Ishikawa (cell line): Measurements from ENCODE around the gene NCOA4.

Experiments used
- CEBPB ChIP-seq: IDR thresholded peaks from 2 replicates; pipeline ENCODE4 v1.6.1; 2012
- CREB1 ChIP-seq: IDR thresholded peaks from 2 replicates; pipeline ENCODE4 v1.6.1; 2012; ENCODE audit warnings: low read depth
- EGR1 ChIP-seq: IDR thresholded peaks from 2 replicates; pipeline ENCODE4 v1.6.1; 2012
- EP300 ChIP-seq: IDR thresholded peaks from 2 replicates; pipeline ENCODE4 v1.6.1; 2012; ENCODE audit warnings: borderline replicate concordance
- FOXM1 ChIP-seq: IDR thresholded peaks from 2 replicates; pipeline ENCODE4 v1.6.1; 2012; ENCODE audit warnings: low read depth, borderline replicate concordance
- MAX ChIP-seq: IDR thresholded peaks from 2 replicates; pipeline ENCODE4 v1.6.1; 2012
- NFIC ChIP-seq: IDR thresholded peaks from 2 replicates; pipeline ENCODE4 v1.6.1; 2012
- RAD21 ChIP-seq: IDR thresholded peaks from 2 replicates; pipeline ENCODE4 v1.6.1; 2012; ENCODE audit warnings: low read depth
- REST ChIP-seq: IDR thresholded peaks from 2 replicates; pipeline ENCODE4 v1.6.1; 2012; ENCODE audit warnings: low read depth, mild to moderate bottlenecking
- TAF1 ChIP-seq: IDR thresholded peaks from 2 replicates; pipeline ENCODE4 v1.6.1; 2012; ENCODE audit warnings: low read depth, mild to moderate bottlenecking
- TCF12 ChIP-seq: IDR thresholded peaks from 2 replicates; pipeline ENCODE4 v1.6.1; 2012; ENCODE audit warnings: low read depth
- TEAD4 ChIP-seq: IDR thresholded peaks from 2 replicates; pipeline ENCODE4 v1.6.1; 2012
- YY1 ChIP-seq: IDR thresholded peaks from 2 replicates; pipeline ENCODE4 v1.6.1; 2012; ENCODE audit warnings: low read depth
- ZBTB7A ChIP-seq: IDR thresholded peaks from 2 replicates; pipeline ENCODE4 v1.6.1; 2012; ENCODE audit warnings: low read depth
- TF ChIP-seq, protein P1 (sequence below): IDR thresholded peaks from 2 replicates; pipeline ENCODE4 v1.6.1; 2012

NCOA4 gene

GRCh38 chr10:46069771-46070463, 39.5 kb upstream of the NCOA4 start:
- TF ChIP-seq CREB1: no peak
- no peak for TF ChIP-seq RAD21
- no peak for TF ChIP-seq YY1
- TF ChIP-seq NFIC: no peak
- no peak for TF ChIP-seq EGR1
- TF ChIP-seq FOXM1: no peak
- TF ChIP-seq TEAD4: no peak
- TF ChIP-seq TAF1: no peak
- TF ChIP-seq EP300: no peak
- no peak for TF ChIP-seq ZBTB7A
- TF ChIP-seq TCF12: no peak
- TF ChIP-seq, protein P1, sequence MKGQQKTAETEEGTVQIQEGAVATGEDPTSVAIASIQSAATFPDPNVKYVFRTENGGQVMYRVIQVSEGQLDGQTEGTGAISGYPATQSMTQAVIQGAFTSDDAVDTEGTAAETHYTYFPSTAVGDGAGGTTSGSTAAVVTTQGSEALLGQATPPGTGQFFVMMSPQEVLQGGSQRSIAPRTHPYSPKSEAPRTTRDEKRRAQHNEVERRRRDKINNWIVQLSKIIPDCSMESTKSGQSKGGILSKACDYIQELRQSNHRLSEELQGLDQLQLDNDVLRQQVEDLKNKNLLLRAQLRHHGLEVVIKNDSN: no peak
- TF ChIP-seq MAX: no peak

DNA sequence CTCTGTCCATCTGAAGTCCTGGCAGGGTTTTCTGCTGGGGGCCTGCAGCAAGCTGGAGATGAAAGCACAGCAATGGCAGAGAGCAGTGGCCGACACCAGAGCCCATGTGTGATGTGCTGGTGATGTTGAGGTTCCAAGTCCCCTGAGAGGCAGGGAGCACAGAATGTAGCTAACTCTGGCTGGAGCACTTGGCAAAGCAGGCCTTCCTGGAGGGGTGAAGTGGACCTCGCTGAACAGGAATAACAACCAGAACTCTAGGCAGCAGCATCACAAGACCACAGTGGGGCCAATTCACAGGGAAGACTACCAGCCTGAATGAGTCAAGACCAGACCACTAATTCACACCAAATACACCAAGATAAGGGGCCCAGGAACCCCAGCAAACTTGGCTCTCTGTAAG, 38.5 kb upstream of the NCOA4 start:
- no peak for TF ChIP-seq NFIC
- no peak for TF ChIP-seq TAF1
- no peak for TF ChIP-seq FOXM1
- TF ChIP-seq ZBTB7A: no peak
- TF ChIP-seq CREB1: no peak
- no peak for TF ChIP-seq RAD21
- no peak for TF ChIP-seq CEBPB
- TF ChIP-seq YY1: no peak
- TF ChIP-seq MAX: no peak
- TF ChIP-seq TEAD4: no peak
- TF ChIP-seq, protein P1: no peak
- no peak for TF ChIP-seq REST

DNA sequence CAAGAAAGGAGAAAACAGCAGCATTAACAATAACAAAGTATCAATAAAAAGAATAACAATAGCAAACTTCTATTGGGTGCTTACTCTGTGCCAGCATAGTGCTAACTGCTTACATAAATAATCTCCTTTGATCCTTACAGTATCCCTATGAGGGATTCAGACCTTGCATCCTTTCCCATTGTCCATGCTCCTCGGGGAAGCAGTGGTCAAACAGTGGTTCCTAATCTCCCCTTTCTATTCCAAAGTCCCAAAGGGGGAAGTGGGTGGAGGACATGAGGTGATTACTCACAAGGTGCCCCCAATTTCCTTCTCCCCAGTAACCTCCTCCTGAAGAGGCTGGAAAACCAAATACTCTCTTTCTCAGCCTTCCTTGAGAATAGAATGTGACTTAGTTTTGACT, 37.7 kb upstream of the NCOA4 start:
- TF ChIP-seq FOXM1 (no peak), CREB1 (no peak), TEAD4 (no peak), MAX (no peak), EP300 (no peak), CEBPB (no peak), RAD21 (no peak), EGR1 (no peak), TCF12 (no peak), TAF1 (no peak)
- TF ChIP-seq, protein P1: no peak

- TF ChIP-seq CREB1 (no peak), REST (no peak), ZBTB7A (no peak), EP300 (no peak), TEAD4 (no peak), TCF12 (no peak), RAD21 (no peak), TAF1 (no peak), MAX (no peak), YY1 (no peak), EGR1 (no peak), CEBPB (no peak), FOXM1 (no peak), NFIC (no peak)
- TF ChIP-seq, protein P1: no peak
These were observed 33.9 kb upstream of the NCOA4 start for GRCh38 chr10:46064269-46064817.
